HepG2 (cell line): ENCODE data around the gene SUMO1. TPM values are rescaled to one million over a fixed set of nuclear protein-coding genes. Genes with fewer than 3 reads are reported as not detected.

ENCODE experiments used
- ATAC-seq: fragments of 200-7000 bp; cut with Tn5 transposase; 3 replicates; pipeline ENCODE4 v1.9.1; 2020; ENCODE audit warnings: mild to moderate bottlenecking, moderate library complexity
- BruUV-seq: library from RNA; stranded (reverse); fragments of 400-500 nt; replicated peaks from 2 replicates; lab custom pipeline; 2021; lab: Mats Ljungman, UMichigan
- CTCF ChIA-PET: fragments of 300-600 bp; formaldehyde crosslinking; extraction: SDS; loops from one replicate; lab custom pipeline; 2021; ENCODE audit warnings: low total read pairs, inconsistent platforms, low intra/inter-chr PET ratio; lab: Yijun Ruan, JAX
- POLR2A ChIA-PET: fragments of 350-600 bp; sonication (Branson Sonifier 250); formaldehyde crosslinking; loops from one replicate; lab custom pipeline; 2020; ENCODE audit warnings: antibody characterized with exemption, inconsistent platforms; lab: Yijun Ruan, JAX
- DNase-seq: peaks from one replicate; pipeline ENCODE4 v3.0.0-alpha.2; 2015; ENCODE audit warnings: low spot score
- FAIRE-seq: peaks from 3 replicates; lab custom pipeline; 2011; peaks lifted over from hg19 to GRCh38; lab: Jason Lieb, UNC
- H2AFZ ChIP-seq: one replicate; pipeline ENCODE4 v1.6.1; 2011; ENCODE audit warnings: low read length, inconsistent platforms
- H3K27ac ChIP-seq: fragments of 300-600 bp; 3 replicates; pipeline ENCODE4 v1.8.0; 2011; ENCODE audit warnings: mixed run types, mild to moderate bottlenecking, mixed read lengths, low read length, inconsistent platforms; ENCODE audit not compliant: insufficient read depth; ENCODE audit errors: extremely low read length
- H3K27me3 ChIP-seq, 2 experiments: fragments of 200-600 bp in 1 of 2; 2 replicates in 1 of 2; 3 replicates in 1 of 2; pipeline versions ENCODE4 v1.6.0 to v1.8.0; 2011; ENCODE audit warnings: low read length in 2 of 2, mild to moderate bottlenecking in 2 of 2, moderate library complexity in 2 of 2, inconsistent platforms in 1 of 2; ENCODE audit not compliant: insufficient read depth in 2 of 2, control insufficient read depth in 1 of 2
- H3K36me3 ChIP-seq, 2 experiments: fragments of 200-600 bp in 1 of 2; replicated peaks in 1 of 2; 2 replicates in 1 of 2; 3 replicates in 1 of 2; pipeline versions ENCODE4 v1.5.1 to v1.8.0; 2011; ENCODE audit warnings: low read length in 2 of 2, inconsistent platforms in 1 of 2; ENCODE audit not compliant: insufficient read depth in 2 of 2, control insufficient read depth in 1 of 2
- H3K4me1 ChIP-seq: 2 replicates; pipeline ENCODE4 v1.5.1; 2012; ENCODE audit warnings: low read length, inconsistent platforms; ENCODE audit not compliant: insufficient read depth
- H3K4me2 ChIP-seq: 2 replicates; pipeline ENCODE4 v1.6.0; 2011; ENCODE audit warnings: low read depth, low read length, inconsistent platforms
- H3K4me3 ChIP-seq, 3 experiments: fragments of 200-600 bp in 1 of 3; sonication (generic), shearing (Covaris generic) in 1 of 3; replicated peaks in 1 of 3; 2 replicates each; pipeline ENCODE4 v1.5.1; 2011 to 2016; ENCODE audit warnings: low read length in 3 of 3, inconsistent platforms in 2 of 3, low read depth in 2 of 3, mild to moderate bottlenecking in 2 of 3, control low read depth in 1 of 3, mixed read lengths in 1 of 3; ENCODE audit not compliant: insufficient read depth in 1 of 3
- H3K79me2 ChIP-seq: one replicate; pipeline ENCODE4 v1.6.1; 2011; ENCODE audit warnings: low read length, inconsistent platforms; ENCODE audit not compliant: insufficient read depth
- H3K9ac ChIP-seq: 2 replicates; pipeline ENCODE4 v1.6.0; 2011; ENCODE audit warnings: mild to moderate bottlenecking, low read depth, low read length, inconsistent platforms; ENCODE audit not compliant: insufficient read depth
- H3K9me3 ChIP-seq: 2 replicates; pipeline ENCODE4 v1.5.1; 2012; ENCODE audit warnings: mild to moderate bottlenecking, low read length
- H4K20me1 ChIP-seq: 2 replicates; pipeline ENCODE4 v1.6.0; 2011; ENCODE audit warnings: inconsistent platforms, mild to moderate bottlenecking, low read length, moderate library complexity; ENCODE audit not compliant: insufficient read depth
- CC2D1A ChIP-seq: sonication (generic); formaldehyde crosslinking; IDR thresholded peaks from 2 replicates; pipeline ENCODE4 v1.8.1; 2023; ENCODE audit warnings: mild to moderate bottlenecking, missing genetic modification reagents
- DNMT1 ChIP-seq: sonication (generic); formaldehyde crosslinking; IDR thresholded peaks from 2 replicates; pipeline ENCODE4 v1.5.1; 2020; ENCODE audit warnings: mild to moderate bottlenecking, missing genetic modification reagents
- FOXK1 ChIP-seq: sonication (generic); formaldehyde crosslinking; IDR thresholded peaks from 2 replicates; pipeline ENCODE4 v1.4.0; 2020; ENCODE audit warnings: low read depth, missing genetic modification reagents, borderline replicate concordance
- SNAPC4 ChIP-seq: sonication (generic); formaldehyde crosslinking; IDR thresholded peaks from 2 replicates; pipeline ENCODE4 v1.4.0; 2020; ENCODE audit warnings: mild to moderate bottlenecking, missing genetic modification reagents
- TAF1 ChIP-seq: sonication (generic); formaldehyde crosslinking; IDR thresholded peaks from 2 replicates; pipeline ENCODE4 v1.4.0; 2020; ENCODE audit warnings: missing genetic modification reagents
- ZBTB4 ChIP-seq: sonication (generic); formaldehyde crosslinking; IDR thresholded peaks from 2 replicates; pipeline ENCODE4 v1.4.0; 2020; ENCODE audit warnings: missing genetic modification reagents, mild to moderate bottlenecking, borderline replicate concordance
- ZNF550 ChIP-seq: sonication (generic); formaldehyde crosslinking; IDR thresholded peaks from 2 replicates; pipeline ENCODE4 v1.4.0; 2020; ENCODE audit warnings: mild to moderate bottlenecking, missing genetic modification reagents, borderline replicate concordance
- ZNF580 ChIP-seq: IDR thresholded peaks from 2 replicates; pipeline ENCODE4 v1.6.1; 2016; ENCODE audit warnings: low read depth, borderline replicate concordance
- ZNF691 ChIP-seq: sonication (generic); formaldehyde crosslinking; IDR thresholded peaks from 2 replicates; pipeline ENCODE4 v1.4.0; 2020; ENCODE audit warnings: missing genetic modification reagents, low read depth, mild to moderate bottlenecking, borderline replicate concordance
- ZNF724P ChIP-seq: sonication (generic); formaldehyde crosslinking; IDR thresholded peaks from 2 replicates; pipeline ENCODE4 v1.8.0; 2022; ENCODE audit warnings: missing genetic modification reagents, borderline replicate concordance
- ZNF772 ChIP-seq: sonication (generic); formaldehyde crosslinking; IDR thresholded peaks from 2 replicates; pipeline ENCODE4 v1.5.0; 2020; ENCODE audit warnings: mild to moderate bottlenecking, missing genetic modification reagents
- ZNF790 ChIP-seq: sonication (generic); formaldehyde crosslinking; IDR thresholded peaks from 2 replicates; pipeline ENCODE4 v1.8.0; 2022; ENCODE audit warnings: missing genetic modification reagents, mild to moderate bottlenecking, borderline replicate concordance
- WGBS: methylation state at CpG from one replicate; pipeline ENCODE4 v1.1.6; 2017; ENCODE audit warnings: low lambda C conversion rate; 5-methylcytosine and 5-hydroxymethylcytosine counted together
- in situ Hi-C: cut with HindIII; loops from 2 replicates; pipeline ENCODE4 v1.10.0; 2017; ENCODE audit warnings: low pct_unique_long_range_greater_than_20kb; ENCODE audit not compliant: extremely low pct_ligation_motif_present
- intact Hi-C: fragments of 100-400 bp; cut with micrococcal nuclease; formaldehyde crosslinking; loops from one replicate; pipeline ENCODE4 v1.10.0; 2022; ENCODE audit not compliant: unreplicated experiment
- polyA plus RNA-seq, 8 experiments: library from polyadenylated mRNA; depleted of rRNA in 3 of 8; stranded (reverse) in 7 of 8; unstranded in 1 of 8; fragments of >200 nt; fragmentation: Illumina TruSeq in 4 of 8; extraction: Trizol in 4 of 8; gene quantifications; 2 replicates each; pipeline versions ENCODE4 v1.2.1 to v1.2.3, GENCODE V29; 2011 to 2016; ENCODE audit warnings: low read depth in 4 of 8, missing spikeins in 1 of 8, mixed read lengths in 1 of 8; ENCODE audit not compliant: insufficient read depth in 1 of 8
- total RNA-seq, 5 experiments: library from RNA; depleted of rRNA; stranded (reverse); fragments of >200 nt; fragmentation: Illumina TruSeq; extraction: Trizol; gene quantifications; 2 replicates each; pipeline ENCODE4 v1.2.3, GENCODE V29; 2016; ENCODE audit warnings: low read depth in 1 of 5

Gene SUMO1
- total and polyA plus RNA-seq, 2 of the 13 experiments (the other 11 are each of a cell fraction or from before 2014, with no cell fraction given) = 101 to 173 TPM

GRCh38 chr2:202172439-202173211 lies 65.8 kb downstream of the SUMO1 start:
- WGBS = 18% methylated on average over 6 of the region's 6 CpGs
- no peaks in the 10 kb centered on the region for H3K9me3 ChIP-seq
- in situ Hi-C loops = loop anchor here (5.0 kb wide), 2 partner anchors 70 to 310 kb away; no protein-coding TSS in a partner anchor
- no peak overlapping the region for H3K9ac ChIP-seq
- no peak for DNase-seq
- no peak overlapping the region for H3K27ac ChIP-seq
- no peak overlapping the region; a peak in 1 of 6 replicates for H3K4me3 ChIP-seq
- peak overlapping the region; percentile 30 for H3K4me2 ChIP-seq
- no peaks in the 10 kb centered on the region; a peak in 1 of 5 replicates for H3K27me3 ChIP-seq
- H3K4me1 ChIP-seq = no peaks in the 10 kb centered on the region
- CTCF ChIA-PET = no interaction called here
- no peaks in the 10 kb centered on the region for H3K79me2 ChIP-seq
- TF ChIP-seq ZNF772 (CRISPR knock-in tag) (no peak), ZNF580 (CRISPR knock-in tag) (no peak), ZNF790 (CRISPR knock-in tag) (no peak), ZNF550 (CRISPR knock-in tag) (no peak), ZBTB4 (no peak), ZNF724P (CRISPR knock-in tag) (no peak), CC2D1A (CRISPR knock-in tag) (no peak), ZNF691 (no peak), FOXK1 (CRISPR knock-in tag) (no peak), DNMT1 (CRISPR knock-in tag) (no peak), SNAPC4 (no peak), TAF1 (CRISPR knock-in tag) (no peak)
- TF ChIP-seq, all 625 proteins: peak for 0
- intact Hi-C loops = no loop called here
- no peak for FAIRE-seq
- Histone ChIP-seq H3K36me3 (no peaks in the 10 kb centered on the region), H4K20me1 (no peaks in the 10 kb centered on the region), H2AFZ (no peak overlapping the region)
- POLR2A ChIA-PET = no interaction called here
- no TSS peak for BruUV-seq
- ATAC-seq = peak; percentile 43; the same call in 2 of the 3 replicates
